K562 (cell line): ENCODE data around the gene MARCHF3. TPM values are rescaled to one million over a fixed set of nuclear protein-coding genes. Genes with fewer than 3 reads are reported as not detected.

Experiments used
- DIDO1 ChIP-seq: fragments of 450-650 bp; IDR thresholded peaks from 2 replicates; pipeline ENCODE4 v1.6.1; 2016; ENCODE audit warnings: low read depth, missing biosample characterization, missing genetic modification characterization
- HDAC2 ChIP-seq: fragments of 450-650 bp; IDR thresholded peaks from 2 replicates; pipeline ENCODE4 v1.6.1; 2016; ENCODE audit warnings: mild to moderate bottlenecking
- MYBL2 ChIP-seq, 2 experiments: fragments of 450-650 bp in 1 of 2; sonication (generic) in 1 of 2; formaldehyde crosslinking in 1 of 2; IDR thresholded peaks; 2 replicates each; pipeline versions ENCODE4 v1.6.1 to v1.8.1; 2017 to 2022; ENCODE audit warnings: borderline replicate concordance in 1 of 2, inconsistent platforms in 1 of 2, low read depth in 1 of 2, mild to moderate bottlenecking in 1 of 2, missing genetic modification reagents in 1 of 2, moderate library complexity in 1 of 2
- NR4A1 ChIP-seq, 2 experiments: fragments of 250-450 bp in 1 of 2; fragments of 450-650 bp in 1 of 2; sonication (Bioruptor Pico) in 1 of 2; IDR thresholded peaks; 2 replicates each; pipeline versions ENCODE4 v1.4.0 to v1.6.1; 2016 to 2020; ENCODE audit warnings: mild to moderate bottlenecking in 2 of 2, missing compliant biosample characterization in 1 of 2, missing genetic modification characterization in 1 of 2, moderate library complexity in 1 of 2
- RBM14 ChIP-seq: fragments of 200-400 bp; formaldehyde crosslinking; IDR thresholded peaks from 2 replicates; pipeline ENCODE4 v1.6.1; 2018; ENCODE audit warnings: low read depth, mild to moderate bottlenecking, low read length, moderate library complexity, borderline replicate concordance; ENCODE audit not compliant: insufficient read depth
- SAFB2 ChIP-seq: fragments of 200-400 bp; formaldehyde crosslinking; IDR thresholded peaks from 2 replicates; pipeline ENCODE4 v1.6.1; 2018; ENCODE audit warnings: borderline replicate concordance, low read length, low read depth, moderate library complexity; ENCODE audit not compliant: severe bottlenecking
- SMARCA5 ChIP-seq: fragments of 450-650 bp; IDR thresholded peaks from 2 replicates; pipeline ENCODE4 v1.6.1; 2016
- TAF1 ChIP-seq: IDR thresholded peaks from 2 replicates; pipeline ENCODE4 v1.6.1; 2011; ENCODE audit warnings: mild to moderate bottlenecking, low read length, moderate library complexity; ENCODE audit not compliant: insufficient read depth, control insufficient read depth, severe bottlenecking; ENCODE audit errors: extremely low read depth
- TFAM ChIP-seq: fragments of 250-450 bp; sonication (Bioruptor Pico); conservative IDR thresholded peaks from 2 replicates; pipeline ENCODE4 v1.5.0; 2021; ENCODE audit warnings: mild to moderate bottlenecking, moderate library complexity
- ZNF507 ChIP-seq: conservative IDR thresholded peaks from 2 replicates; pipeline ENCODE4 v1.6.1; 2017; ENCODE audit warnings: missing genetic modification characterization, missing compliant biosample characterization
- polyA plus RNA-seq, 8 experiments: library from polyadenylated mRNA; depleted of rRNA in 4 of 8; stranded (reverse) in 5 of 8; unstranded in 3 of 8; fragments of >200 nt; fragmentation: Nextera tagmentation in 2 of 8; fragmentation: Illumina TruSeq in 1 of 8; extraction: Ambion mirVana in 2 of 8; extraction: Trizol in 1 of 8; gene quantifications; 2 replicates each; pipeline versions ENCODE4 v1.2.1 to v1.2.3, GENCODE V29; 2011 to 2014; ENCODE audit warnings: inconsistent platforms in 1 of 8, missing spikeins in 1 of 8
- total RNA-seq, 7 experiments: library from RNA; depleted of rRNA in 6 of 7; stranded (reverse); fragments of >200 nt in 6 of 7; fragmentation: Illumina TruSeq in 2 of 7; extraction: Trizol in 2 of 7; gene quantifications; 2 replicates each; pipeline versions ENCODE4 v1.2.1 to v1.2.3, GENCODE V29; 2011 to 2021; ENCODE audit warnings: low replicate concordance in 1 of 7
- TF ChIP-seq, protein P1 (sequence below), 3 experiments: fragments of 200-800 bp in 1 of 3; fragments of 250-450 bp in 1 of 3; fragments of 450-650 bp in 1 of 3; sonication (Bioruptor Pico) in 1 of 3; sonication (Bioruptor generic) in 1 of 3; formaldehyde crosslinking in 1 of 3; IDR thresholded peaks; 2 replicates each; pipeline versions ENCODE4 v1.6.1 to v1.8.0; 2016 to 2022; ENCODE audit warnings: mild to moderate bottlenecking in 2 of 3, missing genetic modification characterization in 2 of 3, missing compliant biosample characterization in 1 of 3, moderate library complexity in 1 of 3
- TF ChIP-seq, protein P2 (sequence below), 2 experiments: fragments of 250-450 bp in 1 of 2; fragments of 450-650 bp in 1 of 2; sonication (Bioruptor Pico) in 1 of 2; IDR thresholded peaks; 2 replicates each; pipeline versions ENCODE4 v1.6.1 to v1.8.0; 2016 to 2021; ENCODE audit warnings: mild to moderate bottlenecking in 2 of 2, moderate library complexity in 2 of 2, missing compliant biosample characterization in 1 of 2, missing genetic modification characterization in 1 of 2
- TF ChIP-seq, protein P3 (sequence below): sonication (generic); formaldehyde crosslinking; IDR thresholded peaks from 2 replicates; pipeline ENCODE4 v1.8.1; 2023; ENCODE audit warnings: mild to moderate bottlenecking, missing genetic modification reagents
- TF ChIP-seq, protein P4 (sequence below): fragments of 450-650 bp; IDR thresholded peaks from 2 replicates; pipeline ENCODE4 v1.6.1; 2017; ENCODE audit warnings: antibody characterized with exemption
- TF ChIP-seq, protein P5 (sequence below): fragments of 250-450 bp; sonication (Bioruptor Pico); IDR thresholded peaks from 2 replicates; pipeline ENCODE4 v1.4.0; 2020; ENCODE audit warnings: mild to moderate bottlenecking, moderate library complexity

MARCHF3 gene
- total and polyA plus RNA-seq, 9 of the 15 experiments (the other 6 are each of a cell fraction or from before 2014, with no cell fraction given): 5.6 to 37.4 (median 16.5) TPM

DNA sequence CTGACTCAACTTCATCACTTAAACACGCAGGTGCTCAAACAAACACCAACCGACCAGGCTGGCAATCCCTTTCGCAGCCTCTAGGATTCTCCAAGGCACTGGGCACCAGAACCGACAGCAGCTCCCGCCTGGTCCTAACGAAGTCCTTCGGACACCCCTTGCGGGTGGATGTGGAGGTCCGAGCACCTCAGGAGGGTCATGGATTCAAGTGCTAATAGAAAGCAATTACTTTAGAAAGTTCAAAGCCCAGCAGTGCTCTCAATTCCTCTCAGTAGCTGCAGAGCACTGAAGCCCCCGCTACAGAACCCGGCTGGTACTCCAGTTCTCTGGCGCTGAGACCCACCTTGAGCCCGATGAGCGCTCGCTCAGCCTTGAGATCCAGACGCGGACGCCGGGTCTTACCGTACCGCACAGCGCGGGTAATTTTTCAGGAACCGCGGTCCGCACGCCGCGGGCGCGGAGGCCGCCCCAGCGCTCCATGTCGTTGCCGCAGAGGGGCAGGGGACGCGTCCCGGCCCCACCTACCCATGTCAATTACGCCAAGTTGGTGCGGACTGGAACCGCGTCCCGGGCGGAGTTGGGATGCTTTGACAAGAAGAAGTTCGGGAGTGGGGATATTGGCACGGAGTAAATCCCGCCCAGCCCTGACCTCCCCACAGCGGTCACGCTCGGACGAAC is 638 bp downstream of the MARCHF3 start (continued):
- TF ChIP-seq, protein P1, sequence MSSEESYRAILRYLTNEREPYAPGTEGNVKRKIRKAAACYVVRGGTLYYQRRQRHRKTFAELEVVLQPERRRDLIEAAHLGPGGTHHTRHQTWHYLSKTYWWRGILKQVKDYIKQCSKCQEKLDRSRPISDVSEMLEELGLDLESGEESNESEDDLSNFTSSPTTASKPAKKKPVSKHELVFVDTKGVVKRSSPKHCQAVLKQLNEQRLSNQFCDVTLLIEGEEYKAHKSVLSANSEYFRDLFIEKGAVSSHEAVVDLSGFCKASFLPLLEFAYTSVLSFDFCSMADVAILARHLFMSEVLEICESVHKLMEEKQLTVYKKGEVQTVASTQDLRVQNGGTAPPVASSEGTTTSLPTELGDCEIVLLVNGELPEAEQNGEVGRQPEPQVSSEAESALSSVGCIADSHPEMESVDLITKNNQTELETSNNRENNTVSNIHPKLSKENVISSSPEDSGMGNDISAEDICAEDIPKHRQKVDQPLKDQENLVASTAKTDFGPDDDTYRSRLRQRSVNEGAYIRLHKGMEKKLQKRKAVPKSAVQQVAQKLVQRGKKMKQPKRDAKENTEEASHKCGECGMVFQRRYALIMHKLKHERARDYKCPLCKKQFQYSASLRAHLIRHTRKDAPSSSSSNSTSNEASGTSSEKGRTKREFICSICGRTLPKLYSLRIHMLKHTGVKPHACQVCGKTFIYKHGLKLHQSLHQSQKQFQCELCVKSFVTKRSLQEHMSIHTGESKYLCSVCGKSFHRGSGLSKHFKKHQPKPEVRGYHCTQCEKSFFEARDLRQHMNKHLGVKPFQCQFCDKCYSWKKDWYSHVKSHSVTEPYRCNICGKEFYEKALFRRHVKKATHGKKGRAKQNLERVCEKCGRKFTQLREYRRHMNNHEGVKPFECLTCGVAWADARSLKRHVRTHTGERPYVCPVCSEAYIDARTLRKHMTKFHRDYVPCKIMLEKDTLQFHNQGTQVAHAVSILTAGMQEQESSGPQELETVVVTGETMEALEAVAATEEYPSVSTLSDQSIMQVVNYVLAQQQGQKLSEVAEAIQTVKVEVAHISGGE (CRISPR knock-in tag; IDR thresholded peaks at IDR 0.05): no peak; a peak in 1 of 6 replicates
- TF ChIP-seq TAF1 (no peak), MYBL2 (IDR thresholded peaks at IDR 0.05; ENCODE audit: low read depth) (no peak), MYBL2 (CRISPR knock-in tag; IDR thresholded peaks at IDR 0.05; ENCODE audit: borderline replicate concordance) (0 out of 2 replicates have a peak, but pooled peaks have one; percentile 33), SMARCA5 (no peak), TFAM (no peak), ZNF507 (tag) (no peak), RBM14 (no peak), NR4A1 (CRISPR knock-in tag; IDR thresholded peaks at IDR 0.05) (no peak), NR4A1 (tag; IDR thresholded peaks at IDR 0.05) (no peak), DIDO1 (tag) (no peak), SAFB2 (no peak), HDAC2 (no peak)
- TF ChIP-seq, protein P2, sequence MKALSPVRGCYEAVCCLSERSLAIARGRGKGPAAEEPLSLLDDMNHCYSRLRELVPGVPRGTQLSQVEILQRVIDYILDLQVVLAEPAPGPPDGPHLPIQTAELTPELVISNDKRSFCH (CRISPR knock-in tag; IDR thresholded peaks at IDR 0.05): no peak
- TF ChIP-seq, protein P2 (tag; IDR thresholded peaks at IDR 0.05): no peak
- TF ChIP-seq, protein P3, sequence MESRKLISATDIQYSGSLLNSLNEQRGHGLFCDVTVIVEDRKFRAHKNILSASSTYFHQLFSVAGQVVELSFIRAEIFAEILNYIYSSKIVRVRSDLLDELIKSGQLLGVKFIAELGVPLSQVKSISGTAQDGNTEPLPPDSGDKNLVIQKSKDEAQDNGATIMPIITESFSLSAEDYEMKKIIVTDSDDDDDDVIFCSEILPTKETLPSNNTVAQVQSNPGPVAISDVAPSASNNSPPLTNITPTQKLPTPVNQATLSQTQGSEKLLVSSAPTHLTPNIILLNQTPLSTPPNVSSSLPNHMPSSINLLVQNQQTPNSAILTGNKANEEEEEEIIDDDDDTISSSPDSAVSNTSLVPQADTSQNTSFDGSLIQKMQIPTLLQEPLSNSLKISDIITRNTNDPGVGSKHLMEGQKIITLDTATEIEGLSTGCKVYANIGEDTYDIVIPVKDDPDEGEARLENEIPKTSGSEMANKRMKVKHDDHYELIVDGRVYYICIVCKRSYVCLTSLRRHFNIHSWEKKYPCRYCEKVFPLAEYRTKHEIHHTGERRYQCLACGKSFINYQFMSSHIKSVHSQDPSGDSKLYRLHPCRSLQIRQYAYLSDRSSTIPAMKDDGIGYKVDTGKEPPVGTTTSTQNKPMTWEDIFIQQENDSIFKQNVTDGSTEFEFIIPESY (CRISPR knock-in tag): 0 out of 2 replicates have a peak, but pooled peaks have one; percentile 9
- TF ChIP-seq, protein P4, sequence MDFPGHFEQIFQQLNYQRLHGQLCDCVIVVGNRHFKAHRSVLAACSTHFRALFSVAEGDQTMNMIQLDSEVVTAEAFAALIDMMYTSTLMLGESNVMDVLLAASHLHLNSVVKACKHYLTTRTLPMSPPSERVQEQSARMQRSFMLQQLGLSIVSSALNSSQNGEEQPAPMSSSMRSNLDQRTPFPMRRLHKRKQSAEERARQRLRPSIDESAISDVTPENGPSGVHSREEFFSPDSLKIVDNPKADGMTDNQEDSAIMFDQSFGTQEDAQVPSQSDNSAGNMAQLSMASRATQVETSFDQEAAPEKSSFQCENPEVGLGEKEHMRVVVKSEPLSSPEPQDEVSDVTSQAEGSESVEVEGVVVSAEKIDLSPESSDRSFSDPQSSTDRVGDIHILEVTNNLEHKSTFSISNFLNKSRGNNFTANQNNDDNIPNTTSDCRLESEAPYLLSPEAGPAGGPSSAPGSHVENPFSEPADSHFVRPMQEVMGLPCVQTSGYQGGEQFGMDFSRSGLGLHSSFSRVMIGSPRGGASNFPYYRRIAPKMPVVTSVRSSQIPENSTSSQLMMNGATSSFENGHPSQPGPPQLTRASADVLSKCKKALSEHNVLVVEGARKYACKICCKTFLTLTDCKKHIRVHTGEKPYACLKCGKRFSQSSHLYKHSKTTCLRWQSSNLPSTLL: no peak
- TF ChIP-seq, protein P5, sequence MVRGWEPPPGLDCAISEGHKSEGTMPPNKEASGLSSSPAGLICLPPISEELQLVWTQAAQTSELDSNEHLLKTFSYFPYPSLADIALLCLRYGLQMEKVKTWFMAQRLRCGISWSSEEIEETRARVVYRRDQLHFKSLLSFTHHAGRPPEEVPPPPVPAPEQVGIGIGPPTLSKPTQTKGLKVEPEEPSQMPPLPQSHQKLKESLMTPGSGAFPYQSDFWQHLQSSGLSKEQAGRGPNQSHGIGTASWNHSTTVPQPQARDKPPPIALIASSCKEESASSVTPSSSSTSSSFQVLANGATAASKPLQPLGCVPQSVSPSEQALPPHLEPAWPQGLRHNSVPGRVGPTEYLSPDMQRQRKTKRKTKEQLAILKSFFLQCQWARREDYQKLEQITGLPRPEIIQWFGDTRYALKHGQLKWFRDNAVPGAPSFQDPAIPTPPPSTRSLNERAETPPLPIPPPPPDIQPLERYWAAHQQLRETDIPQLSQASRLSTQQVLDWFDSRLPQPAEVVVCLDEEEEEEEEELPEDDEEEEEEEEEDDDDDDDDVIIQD (CRISPR knock-in tag): no peak
